ENCODE data around the gene FILIP1L. TPM values are rescaled to one million over a fixed set of nuclear protein-coding genes. Genes with fewer than 3 reads are reported as not detected.

FILIP1L gene
- total and polyA plus RNA-seq, 2 of the 13 experiments (the other 11 are each of a cell fraction or from before 2014, with no cell fraction given) = 8.1 to 187 TPM

DNA sequence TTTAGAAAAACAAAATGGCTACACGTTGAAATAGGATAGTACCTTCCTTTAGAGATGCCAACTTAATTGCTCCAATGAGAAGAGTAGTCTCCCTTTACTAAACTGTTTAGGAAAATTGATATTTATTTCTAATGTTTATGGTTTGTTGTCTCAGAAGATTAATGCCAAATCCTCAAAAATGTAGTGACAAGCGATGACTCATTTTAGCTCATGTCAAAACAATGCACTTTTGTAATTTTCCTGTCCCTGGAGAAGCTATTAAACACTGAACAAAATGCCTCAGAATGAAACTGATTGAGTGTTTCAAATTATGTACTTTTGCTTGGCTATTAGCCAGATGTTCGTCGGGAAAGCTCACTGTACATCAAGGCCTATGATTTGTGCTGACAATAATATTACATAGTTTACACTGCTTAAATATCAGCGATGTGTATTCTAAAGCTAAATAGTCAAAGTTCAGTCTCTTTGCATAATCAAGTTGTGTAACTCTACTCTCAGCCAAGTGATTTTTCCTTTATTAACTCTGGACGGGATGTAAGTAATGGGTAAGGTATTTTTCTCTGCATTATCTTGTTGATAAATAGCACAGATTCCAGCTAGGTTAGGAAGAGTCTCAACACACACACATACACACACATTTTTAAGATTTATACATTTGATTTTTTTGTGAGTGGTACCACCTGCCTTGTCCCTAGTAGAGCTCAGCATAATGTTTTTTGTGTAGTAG, 212.9 kb downstream of the FILIP1L start (continued):
- TF ChIP-seq RFX5 (IDR thresholded peaks at IDR 0.05; ENCODE audit: low read depth, low read length) (no peak), TBL1XR1 (IDR thresholded peaks at IDR 0.05; ENCODE audit: borderline replicate concordance, low read length, partially characterized antibody) (peak; percentile 70), HMG20A (CRISPR knock-in tag; IDR thresholded peaks at IDR 0.05; ENCODE audit: borderline replicate concordance) (peak; percentile 86; the same call in 1 of the 2 replicates), SIX4 (CRISPR knock-in tag; IDR thresholded peaks at IDR 0.05) (peak; percentile 51; the same call in 1 of the 2 replicates), ZBTB3 (CRISPR knock-in tag; IDR thresholded peaks at IDR 0.05; ENCODE audit: borderline replicate concordance, low read depth) (no peak), YEATS2 (CRISPR knock-in tag; IDR thresholded peaks at IDR 0.05; ENCODE audit: borderline replicate concordance) (peak; percentile 32; the same call in 1 of the 2 replicates), ATF1 (CRISPR knock-in tag; IDR thresholded peaks at IDR 0.05) (peak; percentile 44; the same call in 1 of the 2 replicates), RARA (CRISPR knock-in tag; IDR thresholded peaks at IDR 0.05) (peak; percentile 79), ZNF609 (CRISPR knock-in tag; IDR thresholded peaks at IDR 0.05; ENCODE audit: borderline replicate concordance) (peak; percentile 84), ZNF724P (CRISPR knock-in tag; IDR thresholded peaks at IDR 0.05; ENCODE audit: borderline replicate concordance) (no peak), MTA1 (CRISPR knock-in tag; IDR thresholded peaks at IDR 0.05; ENCODE audit: borderline replicate concordance) (no peak), ZNF263 (CRISPR knock-in tag; IDR thresholded peaks at IDR 0.05) (no peak), E2F1 (CRISPR knock-in tag; IDR thresholded peaks at IDR 0.05) (no peak), SALL1 (CRISPR knock-in tag; IDR thresholded peaks at IDR 0.05) (peak; percentile 85), NFIC (IDR thresholded peaks at IDR 0.05; ENCODE audit: low read length) (peak; percentile 97), ZNF782 (CRISPR knock-in tag; IDR thresholded peaks at IDR 0.05; ENCODE audit: borderline replicate concordance) (no peak), SAFB2 (CRISPR knock-in tag; IDR thresholded peaks at IDR 0.05; ENCODE audit: borderline replicate concordance, low read depth) (no peak), ZFP36L1 (CRISPR knock-in tag; IDR thresholded peaks at IDR 0.05) (peak; percentile 52; the same call in 1 of the 2 replicates), ZNF773 (CRISPR knock-in tag; IDR thresholded peaks at IDR 0.05; ENCODE audit: borderline replicate concordance) (no peak), NR2F2 (IDR thresholded peaks at IDR 0.05; ENCODE audit: borderline replicate concordance, low read depth) (peak; percentile 34; the same call in 1 of the 2 replicates), ZNF761 (CRISPR knock-in tag; conservative IDR thresholded peaks at IDR 0.05) (peak; percentile 59; the same call in 1 of the 2 replicates), FOXA3 (CRISPR knock-in tag; IDR thresholded peaks at IDR 0.05) (peak; percentile 88), ZNF282 (IDR thresholded peaks at IDR 0.05; ENCODE audit: partially characterized antibody) (no peak), ZNF234 (CRISPR knock-in tag; conservative IDR thresholded peaks at IDR 0.05) (no peak)
- TF ChIP-seq, protein P1, sequence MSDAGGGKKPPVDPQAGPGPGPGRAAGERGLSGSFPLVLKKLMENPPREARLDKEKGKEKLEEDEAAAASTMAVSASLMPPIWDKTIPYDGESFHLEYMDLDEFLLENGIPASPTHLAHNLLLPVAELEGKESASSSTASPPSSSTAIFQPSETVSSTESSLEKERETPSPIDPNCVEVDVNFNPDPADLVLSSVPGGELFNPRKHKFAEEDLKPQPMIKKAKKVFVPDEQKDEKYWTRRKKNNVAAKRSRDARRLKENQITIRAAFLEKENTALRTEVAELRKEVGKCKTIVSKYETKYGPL (CRISPR knock-in tag; IDR thresholded peaks at IDR 0.05) = peak; percentile 98

Data from HepG2 (cell line).